Parathyroid adenoma (tissue), 2 donors: Measurements from ENCODE around the gene ARHGEF28.

Source experiments
- H2AFZ ChIP-seq: fragments of 300-600 bp; sonication (generic); one replicate; pipeline ENCODE4 v1.7.0; 2017; ENCODE audit warnings: antibody characterized with exemption, mild to moderate bottlenecking
- H3K27ac ChIP-seq: fragments of 300-600 bp; sonication (generic); one replicate; pipeline ENCODE4 v1.7.0; 2017
- H3K27me3 ChIP-seq: fragments of 300-600 bp; sonication (generic); one replicate; pipeline ENCODE4 v1.7.0; 2017; ENCODE audit warnings: low read length; ENCODE audit not compliant: control insufficient read depth, insufficient read depth
- H3K36me3 ChIP-seq: fragments of 300-600 bp; sonication (generic); one replicate; pipeline ENCODE4 v1.7.0; 2017; ENCODE audit warnings: low read length; ENCODE audit not compliant: control insufficient read depth, insufficient read depth
- H3K4me1 ChIP-seq: fragments of 300-600 bp; sonication (generic); one replicate; pipeline ENCODE4 v1.7.0; 2017; ENCODE audit warnings: control low read depth
- H3K4me2 ChIP-seq: fragments of 300-600 bp; sonication (generic); one replicate; pipeline ENCODE4 v1.7.0; 2017; ENCODE audit warnings: low read length
- H3K4me3 ChIP-seq: fragments of 300-600 bp; sonication (generic); one replicate; pipeline ENCODE4 v1.7.0; 2017; ENCODE audit warnings: low read depth, low read length
- H3K79me2 ChIP-seq: fragments of 300-600 bp; sonication (generic); one replicate; pipeline ENCODE4 v1.7.0; 2017; ENCODE audit warnings: control low read depth
- H3K9ac ChIP-seq: fragments of 300-600 bp; sonication (generic); one replicate; pipeline ENCODE4 v1.7.0; 2017; ENCODE audit warnings: mild to moderate bottlenecking
- H3K9me3 ChIP-seq: fragments of 300-600 bp; sonication (generic); one replicate; pipeline ENCODE4 v1.7.0; 2017; ENCODE audit warnings: low read length; ENCODE audit not compliant: control insufficient read depth
- TF ChIP-seq, protein P1 (sequence below): fragments of 300-600 bp; sonication (generic); IDR thresholded peaks from one replicate; pipeline ENCODE4 v1.7.0; 2017; ENCODE audit warnings: antibody characterized with exemption, mild to moderate bottlenecking
- donor health status: primary hyperparathyroidism.

Gene ARHGEF28

GRCh38 chr5:73853091-73853490, 227.1 kb downstream of the ARHGEF28 start:
- H3K27ac ChIP-seq: no peak overlapping the region

DNA sequence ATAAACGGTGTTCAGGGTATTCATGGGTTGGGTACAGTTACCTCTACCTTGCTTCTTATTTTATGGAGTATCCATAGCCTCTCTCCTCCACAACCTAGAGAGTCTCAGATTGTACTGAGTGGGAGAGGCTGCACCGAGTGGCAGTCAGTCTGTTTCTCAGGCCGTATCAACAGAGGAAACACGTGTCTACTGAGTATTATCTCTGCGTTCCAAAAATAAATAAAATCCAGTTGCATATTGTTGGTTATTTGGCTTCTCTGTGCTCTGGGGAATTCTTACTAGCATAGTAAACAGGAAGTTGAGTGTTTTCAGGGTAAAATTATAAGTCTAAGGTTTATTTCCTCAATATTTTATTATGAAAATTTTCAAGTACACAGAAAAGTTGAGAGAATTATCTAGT, 231.0 kb downstream of the ARHGEF28 start:
- Histone ChIP-seq H3K4me1 (no peaks in the 10 kb centered on the region), H3K27me3 (no peaks in the 10 kb centered on the region), H3K36me3 (no peaks in the 10 kb centered on the region), H3K79me2 (no peaks in the 10 kb centered on the region), H2AFZ (no peak overlapping the region), H3K9ac (no peak overlapping the region), H3K4me3 (no peak overlapping the region), H3K27ac (no peak overlapping the region), H3K9me3 (no peaks in the 10 kb centered on the region), H3K4me2 (no peak overlapping the region)
- TF ChIP-seq, protein P1, sequence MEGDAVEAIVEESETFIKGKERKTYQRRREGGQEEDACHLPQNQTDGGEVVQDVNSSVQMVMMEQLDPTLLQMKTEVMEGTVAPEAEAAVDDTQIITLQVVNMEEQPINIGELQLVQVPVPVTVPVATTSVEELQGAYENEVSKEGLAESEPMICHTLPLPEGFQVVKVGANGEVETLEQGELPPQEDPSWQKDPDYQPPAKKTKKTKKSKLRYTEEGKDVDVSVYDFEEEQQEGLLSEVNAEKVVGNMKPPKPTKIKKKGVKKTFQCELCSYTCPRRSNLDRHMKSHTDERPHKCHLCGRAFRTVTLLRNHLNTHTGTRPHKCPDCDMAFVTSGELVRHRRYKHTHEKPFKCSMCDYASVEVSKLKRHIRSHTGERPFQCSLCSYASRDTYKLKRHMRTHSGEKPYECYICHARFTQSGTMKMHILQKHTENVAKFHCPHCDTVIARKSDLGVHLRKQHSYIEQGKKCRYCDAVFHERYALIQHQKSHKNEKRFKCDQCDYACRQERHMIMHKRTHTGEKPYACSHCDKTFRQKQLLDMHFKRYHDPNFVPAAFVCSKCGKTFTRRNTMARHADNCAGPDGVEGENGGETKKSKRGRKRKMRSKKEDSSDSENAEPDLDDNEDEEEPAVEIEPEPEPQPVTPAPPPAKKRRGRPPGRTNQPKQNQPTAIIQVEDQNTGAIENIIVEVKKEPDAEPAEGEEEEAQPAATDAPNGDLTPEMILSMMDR: no peak

More at GRCh38 chr5:73853091-73853490, 227.1 kb downstream of the ARHGEF28 start:
- H3K4me2 ChIP-seq: no peak overlapping the region
- no peak overlapping the region for H2AFZ ChIP-seq
- no peak overlapping the region for H3K9ac ChIP-seq
- H3K36me3 ChIP-seq: no peaks in the 10 kb centered on the region
- H3K79me2 ChIP-seq: no peaks in the 10 kb centered on the region
- TF ChIP-seq, protein P1: no peak
- no peaks in the 10 kb centered on the region for H3K4me1 ChIP-seq
- H3K27me3 ChIP-seq: no peaks in the 10 kb centered on the region
- no peaks in the 10 kb centered on the region for H3K9me3 ChIP-seq
- H3K4me3 ChIP-seq: no peak overlapping the region

DNA sequence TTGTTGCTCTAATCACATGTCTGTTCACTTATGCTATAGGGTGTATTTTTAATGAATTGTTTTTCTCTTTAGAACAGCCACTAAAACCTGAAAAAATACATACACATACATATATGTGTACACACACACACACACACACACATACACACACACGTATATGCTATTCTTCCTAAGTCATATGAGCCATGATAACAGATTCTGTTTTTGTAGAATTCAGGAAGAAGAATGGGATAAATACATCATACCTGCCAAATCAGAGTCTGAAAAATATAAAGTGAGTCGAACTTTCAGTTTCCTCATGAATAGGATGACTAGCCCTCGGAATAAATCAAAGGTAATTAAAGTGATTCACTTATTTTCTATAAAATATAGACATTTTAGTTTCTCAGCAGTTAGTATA, 231.4 kb downstream of the ARHGEF28 start:
- Histone ChIP-seq H3K27me3 (no peaks in the 10 kb centered on the region), H3K36me3 (no peaks in the 10 kb centered on the region), H3K4me2 (no peak overlapping the region), H3K79me2 (no peaks in the 10 kb centered on the region), H3K4me1 (no peaks in the 10 kb centered on the region), H3K9ac (no peak overlapping the region), H3K27ac (no peak overlapping the region), H3K9me3 (no peaks in the 10 kb centered on the region), H3K4me3 (no peak overlapping the region), H2AFZ (no peak overlapping the region)
- TF ChIP-seq, protein P1: no peak

DNA sequence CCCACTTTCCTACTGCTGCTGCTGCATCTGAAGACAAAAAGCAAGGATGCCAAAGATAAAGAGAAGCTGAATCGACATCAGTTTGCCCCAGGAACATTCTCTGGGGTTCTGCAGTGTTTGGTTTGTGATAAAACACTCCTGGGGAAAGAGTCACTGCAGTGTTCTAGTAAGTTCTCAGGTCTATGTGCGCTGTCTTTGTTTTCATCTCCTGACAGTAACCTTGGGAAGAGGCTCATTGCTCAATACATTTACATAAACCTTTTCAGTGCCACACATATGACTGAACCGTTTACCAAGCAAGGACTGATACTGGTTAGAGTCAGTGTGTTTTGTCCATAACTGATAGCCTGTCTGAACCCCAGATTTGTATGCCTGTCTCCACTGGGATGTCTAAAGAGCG, 232.1 kb downstream of the ARHGEF28 start:
- H3K27ac ChIP-seq: no peak overlapping the region
- H3K4me2 ChIP-seq: no peak overlapping the region
- H3K4me3 ChIP-seq: no peak overlapping the region
- H3K9me3 ChIP-seq: no peaks in the 10 kb centered on the region
- H3K4me1 ChIP-seq: no peaks in the 10 kb centered on the region
- no peaks in the 10 kb centered on the region for H3K27me3 ChIP-seq
- H3K9ac ChIP-seq: no peak overlapping the region
- no peaks in the 10 kb centered on the region for H3K79me2 ChIP-seq
- H3K36me3 ChIP-seq: no peaks in the 10 kb centered on the region
- H2AFZ ChIP-seq: no peak overlapping the region
- TF ChIP-seq, protein P1: no peak

- Histone ChIP-seq H3K79me2 (no peaks in the 10 kb centered on the region), H3K27ac (no peak overlapping the region), H2AFZ (no peak overlapping the region), H3K4me1 (no peaks in the 10 kb centered on the region), H3K36me3 (no peaks in the 10 kb centered on the region), H3K27me3 (no peaks in the 10 kb centered on the region), H3K4me3 (no peak overlapping the region), H3K9me3 (no peaks in the 10 kb centered on the region), H3K4me2 (no peak overlapping the region), H3K9ac (no peak overlapping the region)
- TF ChIP-seq, protein P1: no peak
Measured at GRCh38 chr5:73858776-73859175, 232.8 kb downstream of the ARHGEF28 start.
